OCI-LY1 (cell line): ENCODE measurements around the gene PARD3.

Source experiments
- H2AFZ ChIP-seq: fragments of 200-600 bp; sonication (generic), shearing (Covaris generic); 2 replicates; pipeline ENCODE4 v1.6.0; 2014; ENCODE audit warnings: antibody characterized with exemption, mild to moderate bottlenecking, low read length
- H3F3A ChIP-seq: fragments of 200-600 bp; sonication (generic), shearing (Covaris generic); 2 replicates; pipeline ENCODE4 v1.6.0; 2014; ENCODE audit warnings: mild to moderate bottlenecking, antibody characterized with exemption, low read length, moderate library complexity; ENCODE audit not compliant: insufficient read depth
- H3K27ac ChIP-seq: fragments of 200-600 bp; sonication (generic); 2 replicates; pipeline ENCODE4 v1.5.1; 2014; ENCODE audit warnings: low read length, mixed run types, mild to moderate bottlenecking, low read depth; ENCODE audit not compliant: poor library complexity, severe bottlenecking
- H3K27me3 ChIP-seq: fragments of 200-600 bp; sonication (generic); 2 replicates; pipeline ENCODE4 v1.6.0; 2014; ENCODE audit warnings: antibody characterized with exemption, mild to moderate bottlenecking, low read length, moderate library complexity; ENCODE audit not compliant: insufficient read depth
- H3K36me3 ChIP-seq: fragments of 200-600 bp; sonication (generic); 2 replicates; pipeline ENCODE4 v1.6.1; 2014; ENCODE audit warnings: mild to moderate bottlenecking, antibody characterized with exemption, low read length, moderate library complexity, mixed read lengths; ENCODE audit not compliant: insufficient read depth
- H3K4me1 ChIP-seq: fragments of 200-600 bp; sonication (generic); 2 replicates; pipeline ENCODE4 v1.5.1; 2014; ENCODE audit warnings: mild to moderate bottlenecking, low read length, moderate library complexity; ENCODE audit not compliant: insufficient read depth, severe bottlenecking
- H3K4me2 ChIP-seq: fragments of 200-600 bp; sonication (generic), shearing (Covaris generic); 2 replicates; pipeline ENCODE4 v1.6.1; 2014; ENCODE audit warnings: low read length
- H3K4me3 ChIP-seq: fragments of 200-600 bp; sonication (generic); 2 replicates; pipeline ENCODE4 v1.5.1; 2014; ENCODE audit warnings: low read length, low read depth, mild to moderate bottlenecking, mixed read lengths; ENCODE audit not compliant: poor library complexity, severe bottlenecking
- H3K79me2 ChIP-seq: fragments of 200-600 bp; shearing (Covaris generic); 2 replicates; pipeline ENCODE4 v1.6.1; 2016; ENCODE audit warnings: mixed run types, low read length, mixed read lengths; ENCODE audit not compliant: insufficient read depth
- H3K9ac ChIP-seq: fragments of 200-600 bp; sonication (generic), shearing (Covaris generic); 2 replicates; pipeline ENCODE4 v1.6.1; 2014; ENCODE audit warnings: mild to moderate bottlenecking, low read length, mixed read lengths
- H3K9me2 ChIP-seq: fragments of 200-600 bp; sonication (generic), shearing (Covaris generic); 2 replicates; pipeline ENCODE4 v1.6.1; 2014; ENCODE audit warnings: low read depth, mild to moderate bottlenecking, low read length, mixed read lengths
- H3K9me3 ChIP-seq: fragments of 200-600 bp; shearing (Covaris generic); 2 replicates; pipeline ENCODE4 v1.6.1; 2014; ENCODE audit warnings: low read length, mixed read lengths
- H4K20me1 ChIP-seq: fragments of 200-600 bp; sonication (generic), shearing (Covaris generic); 2 replicates; pipeline ENCODE4 v1.6.0; 2016; ENCODE audit warnings: mild to moderate bottlenecking, low read length; ENCODE audit not compliant: insufficient read depth
- EZH2 ChIP-seq: fragments of 200-600 bp; sonication (generic), shearing (Covaris generic); IDR thresholded peaks from 2 replicates; pipeline ENCODE4 v1.8.0; 2017; ENCODE audit warnings: borderline replicate concordance, mixed run types, mild to moderate bottlenecking, antibody characterized with exemption, low read length, moderate library complexity, mixed read lengths
- TF ChIP-seq, protein P1 (sequence below): fragments of 200-600 bp; sonication (generic), shearing (Covaris generic); IDR thresholded peaks from 2 replicates; pipeline ENCODE4 v1.5.1; 2017; ENCODE audit warnings: mild to moderate bottlenecking, antibody characterized with exemption, low read length, moderate library complexity, mixed read lengths

PARD3 gene

DNA sequence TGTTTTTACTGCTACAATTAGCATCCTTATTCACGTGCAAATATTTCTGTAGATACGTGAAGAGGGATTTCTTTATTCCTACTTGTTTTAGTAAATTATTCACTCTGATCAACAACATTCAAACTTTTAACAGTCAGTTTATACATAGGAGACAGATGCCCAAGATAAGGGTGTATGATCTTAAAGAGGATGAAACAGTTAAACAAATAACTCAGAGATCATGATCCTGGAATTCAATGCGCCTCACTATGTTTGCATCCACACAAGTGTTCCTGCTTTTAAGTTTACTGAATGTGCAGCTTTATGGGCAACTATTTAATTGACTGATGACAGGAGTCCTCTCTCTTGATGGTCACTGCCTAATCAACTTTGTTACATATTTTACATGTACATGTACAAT, 394.8 kb downstream of the PARD3 start:
- TF ChIP-seq, protein P1, sequence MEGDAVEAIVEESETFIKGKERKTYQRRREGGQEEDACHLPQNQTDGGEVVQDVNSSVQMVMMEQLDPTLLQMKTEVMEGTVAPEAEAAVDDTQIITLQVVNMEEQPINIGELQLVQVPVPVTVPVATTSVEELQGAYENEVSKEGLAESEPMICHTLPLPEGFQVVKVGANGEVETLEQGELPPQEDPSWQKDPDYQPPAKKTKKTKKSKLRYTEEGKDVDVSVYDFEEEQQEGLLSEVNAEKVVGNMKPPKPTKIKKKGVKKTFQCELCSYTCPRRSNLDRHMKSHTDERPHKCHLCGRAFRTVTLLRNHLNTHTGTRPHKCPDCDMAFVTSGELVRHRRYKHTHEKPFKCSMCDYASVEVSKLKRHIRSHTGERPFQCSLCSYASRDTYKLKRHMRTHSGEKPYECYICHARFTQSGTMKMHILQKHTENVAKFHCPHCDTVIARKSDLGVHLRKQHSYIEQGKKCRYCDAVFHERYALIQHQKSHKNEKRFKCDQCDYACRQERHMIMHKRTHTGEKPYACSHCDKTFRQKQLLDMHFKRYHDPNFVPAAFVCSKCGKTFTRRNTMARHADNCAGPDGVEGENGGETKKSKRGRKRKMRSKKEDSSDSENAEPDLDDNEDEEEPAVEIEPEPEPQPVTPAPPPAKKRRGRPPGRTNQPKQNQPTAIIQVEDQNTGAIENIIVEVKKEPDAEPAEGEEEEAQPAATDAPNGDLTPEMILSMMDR: no peak
- no peak for TF ChIP-seq EZH2
- Histone ChIP-seq H3K27me3 (no peaks in the 10 kb centered on the region), H2AFZ (no peak overlapping the region), H3K4me1 (no peaks in the 10 kb centered on the region), H3K9me2 (no peaks in the 10 kb centered on the region), H3K27ac (no peak overlapping the region), H3K79me2 (no peaks in the 10 kb centered on the region), H4K20me1 (no peaks in the 10 kb centered on the region), H3K36me3 (no peaks in the 10 kb centered on the region), H3K9ac (no peak overlapping the region), H3K4me3 (no peak overlapping the region), H3K9me3 (no peaks in the 10 kb centered on the region), H3F3A (no peaks in the 10 kb centered on the region), H3K4me2 (no peak overlapping the region)

DNA sequence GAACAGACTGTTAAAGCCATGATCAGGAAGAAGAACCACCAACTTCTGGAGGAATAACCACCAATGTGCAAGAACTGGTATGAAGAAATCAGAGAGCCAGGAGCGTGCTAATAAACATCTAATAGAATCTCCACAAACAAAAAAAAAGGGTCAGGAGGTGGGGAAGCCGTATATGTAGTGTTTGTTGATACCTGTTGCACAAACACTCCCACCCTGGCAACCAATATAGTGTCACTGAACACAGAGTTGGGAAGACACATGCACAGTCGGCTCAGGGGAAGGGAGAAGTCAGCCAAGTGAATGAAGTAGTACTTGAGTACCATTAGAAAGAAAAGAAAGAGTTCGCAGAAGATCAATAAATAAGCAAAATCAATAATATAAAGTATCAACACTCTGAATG, 400.1 kb downstream of the PARD3 start:
- H3K27ac ChIP-seq: no peak overlapping the region
- no peak overlapping the region for H3K4me2 ChIP-seq
- no peaks in the 10 kb centered on the region for H3K27me3 ChIP-seq
- no peaks in the 10 kb centered on the region for H3F3A ChIP-seq
- H2AFZ ChIP-seq: no peak overlapping the region
- H3K9ac ChIP-seq: no peak overlapping the region
- TF ChIP-seq, protein P1: no peak
- TF ChIP-seq EZH2: no peak
- H3K4me1 ChIP-seq: no peaks in the 10 kb centered on the region
- H3K36me3 ChIP-seq: no peaks in the 10 kb centered on the region
- no peaks in the 10 kb centered on the region for H3K79me2 ChIP-seq
- H3K4me3 ChIP-seq: no peak overlapping the region
- no peaks in the 10 kb centered on the region for H3K9me2 ChIP-seq
- no peaks in the 10 kb centered on the region for H3K9me3 ChIP-seq
- H4K20me1 ChIP-seq: no peaks in the 10 kb centered on the region

DNA sequence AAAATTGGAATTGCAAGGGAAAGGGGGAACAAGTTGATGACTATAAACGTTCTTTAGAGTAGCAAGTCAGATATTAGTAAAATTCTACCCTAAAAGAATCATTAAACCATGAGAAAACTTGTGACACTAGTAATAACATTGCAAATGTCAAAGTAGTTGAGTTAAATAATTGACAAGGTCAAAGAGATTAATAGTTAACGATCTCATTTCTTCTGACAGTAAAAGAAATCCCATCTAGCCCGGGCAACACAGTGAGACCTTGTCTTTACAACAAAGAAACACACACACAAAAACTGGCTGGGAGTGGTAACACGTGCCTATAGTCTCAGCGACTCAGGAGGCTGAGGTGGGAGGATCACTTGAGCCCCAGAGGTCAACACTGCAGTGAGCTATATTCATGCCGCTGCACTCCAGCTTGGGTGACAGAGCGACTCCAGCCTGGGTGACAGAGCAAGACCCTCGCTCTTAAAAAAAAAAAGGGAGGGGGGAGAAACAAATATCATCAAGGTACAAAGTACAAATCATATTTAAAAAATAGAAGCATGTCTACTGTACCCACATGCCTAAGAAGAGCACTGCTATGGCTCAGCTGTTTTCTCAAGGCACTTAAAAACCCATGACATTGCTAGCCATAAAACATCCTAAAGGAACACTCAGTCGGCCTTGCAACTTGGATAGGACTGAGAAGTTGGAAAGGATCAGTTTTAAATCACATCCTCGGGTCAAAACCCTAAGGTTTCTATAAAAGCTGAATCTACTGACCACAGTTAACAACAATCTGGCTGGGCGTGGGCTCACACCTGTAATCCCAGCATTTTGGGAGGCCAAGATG, 401.1 kb downstream of the PARD3 start:
- Histone ChIP-seq H3K4me3 (no peak overlapping the region), H3K36me3 (no peaks in the 10 kb centered on the region), H3K79me2 (no peaks in the 10 kb centered on the region), H4K20me1 (no peaks in the 10 kb centered on the region), H2AFZ (no peak overlapping the region), H3K4me1 (no peaks in the 10 kb centered on the region), H3K9me2 (no peaks in the 10 kb centered on the region), H3K4me2 (no peak overlapping the region), H3K9ac (no peak overlapping the region), H3K9me3 (no peaks in the 10 kb centered on the region), H3K27me3 (no peaks in the 10 kb centered on the region), H3F3A (no peaks in the 10 kb centered on the region), H3K27ac (no peak overlapping the region)
- TF ChIP-seq EZH2: no peak
- TF ChIP-seq, protein P1: no peak
